GM21447 (cell line): ENCODE measurements around the gene PROKR1.
A peak's percentile ranks its signal among the peaks of the same experiment; 100 is the strongest.
"Not testable (repeated sequence)": the region's sequence is repeated elsewhere in the genome, so short reads cannot be mapped to it uniquely, and the experiment has no call there.

Experiments
- ATAC-seq: cut with Tn5 transposase; IDR thresholded peaks from one replicate; pipeline ENCODE4 v1.9.1; 2021; ENCODE audit not compliant: unreplicated experiment

Gene PROKR1

GRCh38 chr2:68653538-68653982 lies 10.2 kb downstream of the PROKR1 start:
- ATAC-seq: peak; percentile 81

- no peak for ATAC-seq
These were observed 14.9 kb downstream of the PROKR1 start for GRCh38 chr2:68658266-68658665.

GRCh38 chr2:68659081-68659480 lies 15.7 kb downstream of the PROKR1 start:
- no peak for ATAC-seq

- ATAC-seq: no peak
These were observed 17.3 kb downstream of the PROKR1 start for GRCh38 chr2:68660658-68661057.

GRCh38 chr2:68662466-68662865 lies 19.1 kb downstream of the PROKR1 start:
- no peak for ATAC-seq

- ATAC-seq: no peak
These were observed 20.2 kb downstream of the PROKR1 start for GRCh38 chr2:68663371-68664156.

GRCh38 chr2:68667371-68667770 lies 24.0 kb downstream of the PROKR1 start:
- ATAC-seq: no peak

GRCh38 chr2:68669651-68670050 lies 26.3 kb downstream of the PROKR1 start:
- no peak for ATAC-seq

GRCh38 chr2:68671961-68672360 lies 28.6 kb downstream of the PROKR1 start:
- no peak for ATAC-seq

GRCh38 chr2:68673631-68674030 lies 30.3 kb downstream of the PROKR1 start:
- no peak for ATAC-seq

- no peak for ATAC-seq
These were observed 32.1 kb downstream of the PROKR1 start for GRCh38 chr2:68675470-68675869.

GRCh38 chr2:68677837-68678236 lies 34.5 kb downstream of the PROKR1 start:
- not testable (repeated sequence) for ATAC-seq

GRCh38 chr2:68679166-68679916 lies 36.0 kb downstream of the PROKR1 start:
- ATAC-seq: not testable (repeated sequence)

- ATAC-seq: not testable (repeated sequence)
These were observed 36.5 kb downstream of the PROKR1 start for GRCh38 chr2:68679917-68680267.

- no peak for ATAC-seq
These were observed 40.8 kb downstream of the PROKR1 start for GRCh38 chr2:68684197-68684596.

- ATAC-seq: no peak
These were observed 42.8 kb downstream of the PROKR1 start for GRCh38 chr2:68686178-68686577.

GRCh38 chr2:68687018-68687417 lies 43.6 kb downstream of the PROKR1 start:
- ATAC-seq: no peak

GRCh38 chr2:68689553-68690537 lies 46.5 kb downstream of the PROKR1 start:
- peak; percentile 89 for ATAC-seq

GRCh38 chr2:68690851-68691250 lies 47.5 kb downstream of the PROKR1 start:
- no peak for ATAC-seq

- no peak for ATAC-seq
These were observed 49.1 kb downstream of the PROKR1 start for GRCh38 chr2:68692511-68692910.

- no peak for ATAC-seq
These were observed 50.6 kb downstream of the PROKR1 start for GRCh38 chr2:68693951-68694350.
